ENCODE data around the gene HMGN1.

The HMGN1 gene

DNA sequence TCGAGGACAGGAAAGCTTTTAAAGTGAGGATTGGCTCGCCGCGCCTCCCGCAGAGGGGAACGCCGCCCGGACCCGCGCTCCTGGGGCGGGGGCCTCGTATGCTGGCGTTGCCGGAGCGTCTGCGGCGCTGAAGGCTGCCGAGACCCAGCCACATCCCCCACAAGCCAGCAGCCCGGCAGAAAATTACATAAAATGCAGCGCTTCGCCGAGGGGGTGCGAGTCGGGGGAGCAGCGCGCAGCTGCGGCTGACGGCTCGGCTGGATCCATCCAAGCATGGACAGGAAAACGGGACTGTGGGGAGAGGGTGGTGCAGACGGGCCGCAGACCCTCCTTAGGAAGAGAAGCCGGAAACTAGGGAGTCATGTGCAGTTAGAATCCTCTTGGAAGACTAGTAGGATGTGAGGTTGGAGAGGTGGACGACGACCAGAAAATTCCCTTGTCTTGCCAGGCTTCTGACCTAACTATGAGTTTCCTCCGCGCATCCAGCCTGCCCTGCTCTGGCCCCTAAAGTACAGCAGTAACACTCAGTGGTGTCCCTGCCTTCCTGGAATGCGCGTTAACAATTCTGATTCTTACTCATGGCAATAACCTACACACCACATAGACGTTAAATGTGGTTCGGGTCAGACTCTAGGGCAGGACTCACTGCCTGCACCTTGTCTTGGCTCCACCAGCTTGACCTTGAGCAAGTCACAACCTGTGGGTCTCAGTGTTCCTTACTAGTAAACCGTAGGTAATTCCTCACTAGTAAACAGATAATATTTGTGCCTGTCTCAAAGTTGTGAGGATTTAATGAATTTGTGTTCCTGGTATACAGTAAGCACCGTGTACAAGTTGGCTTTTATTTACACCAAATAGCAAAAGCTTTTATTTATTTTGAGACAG lies 34.5 kb downstream of the HMGN1 start:
- TF ChIP-seq, protein P1, sequence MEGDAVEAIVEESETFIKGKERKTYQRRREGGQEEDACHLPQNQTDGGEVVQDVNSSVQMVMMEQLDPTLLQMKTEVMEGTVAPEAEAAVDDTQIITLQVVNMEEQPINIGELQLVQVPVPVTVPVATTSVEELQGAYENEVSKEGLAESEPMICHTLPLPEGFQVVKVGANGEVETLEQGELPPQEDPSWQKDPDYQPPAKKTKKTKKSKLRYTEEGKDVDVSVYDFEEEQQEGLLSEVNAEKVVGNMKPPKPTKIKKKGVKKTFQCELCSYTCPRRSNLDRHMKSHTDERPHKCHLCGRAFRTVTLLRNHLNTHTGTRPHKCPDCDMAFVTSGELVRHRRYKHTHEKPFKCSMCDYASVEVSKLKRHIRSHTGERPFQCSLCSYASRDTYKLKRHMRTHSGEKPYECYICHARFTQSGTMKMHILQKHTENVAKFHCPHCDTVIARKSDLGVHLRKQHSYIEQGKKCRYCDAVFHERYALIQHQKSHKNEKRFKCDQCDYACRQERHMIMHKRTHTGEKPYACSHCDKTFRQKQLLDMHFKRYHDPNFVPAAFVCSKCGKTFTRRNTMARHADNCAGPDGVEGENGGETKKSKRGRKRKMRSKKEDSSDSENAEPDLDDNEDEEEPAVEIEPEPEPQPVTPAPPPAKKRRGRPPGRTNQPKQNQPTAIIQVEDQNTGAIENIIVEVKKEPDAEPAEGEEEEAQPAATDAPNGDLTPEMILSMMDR (IDR thresholded peaks at IDR 0.05; ENCODE audit: low read depth, low read length, missing control alignments) = no peak
- no peak for DNase-seq (ENCODE audit: extremely low read depth, low read depth)
- H3K4me3 ChIP-seq (replicated peaks; ENCODE audit: low read depth, low read length) = peak overlapping the region; percentile 63

DNA sequence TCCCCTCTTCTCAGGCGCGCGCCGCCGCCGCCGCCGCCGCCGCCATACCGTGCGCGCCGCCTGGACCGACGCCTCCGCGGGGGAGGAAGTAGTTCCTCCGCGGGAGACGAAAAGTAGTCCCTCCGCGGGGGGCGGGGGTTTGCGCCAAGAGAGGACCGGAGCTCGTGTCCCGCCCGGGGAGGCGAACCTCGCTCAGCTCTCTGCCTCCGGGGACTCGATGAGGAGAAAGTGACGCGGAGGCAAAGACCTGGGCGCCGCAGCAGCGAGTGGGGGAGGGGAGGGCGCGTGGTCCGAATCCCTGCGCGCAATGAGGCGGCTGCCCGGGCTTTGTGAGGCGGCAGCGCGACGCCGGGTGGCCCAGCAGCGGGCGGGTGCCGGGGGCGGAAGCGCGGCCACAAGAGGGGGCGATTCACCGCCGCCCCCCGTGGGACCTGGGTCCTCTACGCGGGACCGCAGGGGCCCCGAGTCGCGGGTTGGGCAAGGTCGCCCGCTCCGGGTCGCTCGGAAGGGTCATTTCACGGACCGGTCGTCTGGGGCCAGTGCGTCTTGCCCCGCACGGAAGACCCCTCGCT lies 35.2 kb downstream of the HMGN1 start, which contains the start of gene BRWD1:
Gene BRWD1 (minus strand): TSS at position 62 of the 572 bp plus-strand sequence. CDS start 141 bp downstream, outside the sequence.
- peak within 1 kb of the TSS; percentile 63 for H3K4me3 ChIP-seq (replicated peaks; ENCODE audit: low read depth, low read length)
- DNase-seq (ENCODE audit: extremely low read depth, low read depth) = no peak
- TF ChIP-seq, protein P1 (IDR thresholded peaks at IDR 0.05; ENCODE audit: low read depth, low read length, missing control alignments) = peak; percentile 9

DNA sequence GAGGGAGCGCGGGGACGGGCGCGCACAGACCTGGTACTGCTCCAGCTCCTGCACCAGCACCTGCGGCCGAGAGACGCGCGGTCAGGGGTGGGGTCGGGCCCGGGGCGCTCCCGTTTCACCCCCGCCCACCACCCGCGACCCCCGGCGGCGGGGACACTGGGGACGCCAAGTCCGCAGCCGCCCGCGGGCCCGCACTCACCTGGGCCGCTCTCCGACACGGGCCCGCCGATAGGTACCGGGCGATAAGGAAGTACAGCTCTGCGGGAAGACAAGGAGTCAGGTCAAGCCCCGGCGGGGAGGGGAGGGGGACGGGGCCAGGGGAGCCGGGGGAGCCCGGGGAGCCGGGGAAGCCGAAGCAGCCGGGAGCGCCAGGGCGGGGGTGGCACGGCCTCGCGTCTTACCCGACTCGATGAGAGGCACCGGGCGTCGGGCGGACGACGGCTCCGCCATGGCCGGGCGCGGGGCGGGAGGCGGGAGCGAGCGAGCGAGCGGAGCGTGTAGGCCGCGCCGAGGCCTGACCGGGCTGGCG lies 35.8 kb downstream of the HMGN1 start:
- H3K4me3 ChIP-seq (replicated peaks; ENCODE audit: low read depth, low read length) = peak overlapping the region; percentile 63
- TF ChIP-seq, protein P1 (IDR thresholded peaks at IDR 0.05; ENCODE audit: low read depth, low read length, missing control alignments) = no peak
- no peak for DNase-seq (ENCODE audit: extremely low read depth, low read depth)

DNA sequence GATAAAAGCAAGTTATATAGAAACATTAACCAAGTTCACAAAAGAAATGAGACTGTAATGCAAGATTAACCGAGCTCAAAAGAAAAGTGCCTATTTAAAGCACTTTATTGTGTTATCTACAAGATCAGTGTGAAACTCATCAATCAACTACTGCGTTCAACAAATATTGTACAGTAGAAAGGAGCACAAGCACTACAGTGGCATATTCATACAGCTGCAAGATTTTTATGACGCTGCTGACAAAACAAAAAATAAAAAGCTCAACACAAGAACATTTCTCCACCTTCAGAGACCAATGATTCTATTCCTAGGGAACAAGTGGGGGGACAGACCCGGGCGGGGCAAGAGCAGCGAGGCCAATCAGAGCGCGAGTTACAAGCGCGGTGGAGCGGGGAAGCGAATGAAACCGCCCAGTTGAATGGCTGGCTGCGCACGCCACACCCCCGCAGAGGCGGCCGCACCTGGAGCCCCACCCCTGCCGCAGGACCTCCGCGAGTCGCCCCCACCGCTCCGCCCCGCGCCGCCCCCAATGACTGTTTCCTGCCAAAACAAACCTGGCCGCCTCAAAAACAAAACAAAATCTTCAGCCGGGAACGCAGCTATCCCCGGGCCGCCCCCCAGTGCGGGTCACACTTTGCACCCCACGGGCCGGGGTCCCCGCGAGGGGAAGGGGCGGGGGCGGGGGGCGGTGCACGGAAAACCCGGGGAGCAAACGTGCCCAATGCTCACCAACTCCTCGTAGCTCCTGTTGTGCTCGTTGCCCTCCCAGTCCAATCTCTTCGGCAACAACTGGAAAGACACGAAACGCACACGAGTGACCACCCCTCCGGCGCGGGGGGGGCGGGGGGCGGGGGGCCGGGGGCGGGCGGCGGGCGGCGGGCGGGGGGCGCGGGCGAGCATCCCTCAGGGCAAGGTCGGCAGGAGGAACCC lies 36.5 kb downstream of the HMGN1 start:
- peak overlapping the region; percentile 63 for H3K4me3 ChIP-seq (replicated peaks; ENCODE audit: low read depth, low read length)
- TF ChIP-seq, protein P1 (IDR thresholded peaks at IDR 0.05; ENCODE audit: low read depth, low read length, missing control alignments) = no peak
- DNase-seq (ENCODE audit: extremely low read depth, low read depth) = peak; percentile 56

DNA sequence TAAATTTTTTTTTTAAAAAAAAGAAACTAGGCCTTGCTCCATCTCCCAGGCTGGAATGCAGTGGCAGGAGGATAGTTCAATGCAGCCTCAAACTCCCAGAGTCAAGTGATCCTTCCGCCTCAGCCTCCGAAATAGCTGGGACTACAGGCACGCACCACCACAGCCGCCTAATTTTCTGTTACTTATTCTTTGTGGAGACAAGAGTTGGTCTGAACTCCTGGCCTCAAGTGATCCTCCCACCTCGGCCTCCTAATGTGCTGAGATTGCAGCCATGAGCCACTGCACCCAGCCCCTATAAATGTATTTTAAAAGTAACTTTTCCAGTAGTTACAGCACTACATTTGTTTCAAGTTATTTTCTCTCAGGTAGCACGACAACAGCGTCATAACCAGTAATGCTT lies 37.7 kb downstream of the HMGN1 start:
- no peak for DNase-seq (ENCODE audit: extremely low read depth, low read depth)
- TF ChIP-seq, protein P1 (IDR thresholded peaks at IDR 0.05; ENCODE audit: low read depth, low read length, missing control alignments) = no peak
- no peak overlapping the region for H3K4me3 ChIP-seq (replicated peaks; ENCODE audit: low read depth, low read length)

DNA sequence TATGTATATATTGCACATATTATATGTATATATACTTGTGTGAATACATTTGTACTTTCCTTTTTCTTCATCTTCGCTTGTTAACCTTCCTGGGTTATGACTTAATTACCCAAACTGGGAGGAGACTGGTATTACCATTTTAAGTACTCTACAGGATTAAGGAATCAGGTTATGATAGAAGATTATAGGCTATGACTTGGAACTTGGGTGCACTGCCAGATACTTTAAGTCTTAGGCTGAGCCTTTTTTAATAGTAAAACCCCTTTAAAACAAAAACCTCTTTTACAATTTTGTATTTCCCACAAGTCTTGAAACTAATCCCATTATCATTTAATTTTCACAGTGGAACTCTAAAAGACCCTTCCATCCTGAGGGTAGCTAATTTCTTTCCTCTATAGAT lies 41.4 kb downstream of the HMGN1 start:
- DNase-seq (ENCODE audit: extremely low read depth, low read depth) = no peak
- TF ChIP-seq, protein P1 (IDR thresholded peaks at IDR 0.05; ENCODE audit: low read depth, low read length, missing control alignments) = no peak
- no peak overlapping the region for H3K4me3 ChIP-seq (replicated peaks; ENCODE audit: low read depth, low read length)

Data from HFF-Myc (cell line).